Epidermal melanocyte (primary cell): ENCODE data around the gene TMC6.
"Not testable (repeated sequence)": the region's sequence is repeated elsewhere in the genome, so short reads cannot be mapped to it uniquely, and the experiment has no call there.

Experiments used
- DNase-seq: peaks from one replicate; pipeline ENCODE4 v3.0.0; 2011; ENCODE audit warnings: low spot score; ENCODE audit not compliant: insufficient read length

The TMC6 gene

DNA sequence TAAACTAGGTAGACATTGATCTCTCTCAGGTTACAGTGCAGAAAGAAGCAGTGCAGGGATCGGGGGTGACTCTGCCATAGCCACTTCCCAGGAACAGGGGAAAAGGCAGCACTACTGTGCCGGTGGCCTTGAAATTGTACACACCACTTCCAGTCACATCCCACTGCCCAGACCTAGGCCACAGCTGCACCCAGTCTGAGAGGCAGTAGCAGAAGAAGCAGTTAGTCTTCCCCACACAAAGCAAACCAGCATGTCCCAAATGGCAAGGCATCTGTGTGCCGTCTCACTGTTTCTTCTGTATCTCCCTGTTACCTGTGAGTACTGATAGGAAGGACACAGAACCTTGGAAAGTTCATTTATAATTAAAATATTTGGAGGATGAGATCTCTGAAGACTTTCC lies 47.0 kb downstream of the TMC6 start:
- no peak for DNase-seq

DNA sequence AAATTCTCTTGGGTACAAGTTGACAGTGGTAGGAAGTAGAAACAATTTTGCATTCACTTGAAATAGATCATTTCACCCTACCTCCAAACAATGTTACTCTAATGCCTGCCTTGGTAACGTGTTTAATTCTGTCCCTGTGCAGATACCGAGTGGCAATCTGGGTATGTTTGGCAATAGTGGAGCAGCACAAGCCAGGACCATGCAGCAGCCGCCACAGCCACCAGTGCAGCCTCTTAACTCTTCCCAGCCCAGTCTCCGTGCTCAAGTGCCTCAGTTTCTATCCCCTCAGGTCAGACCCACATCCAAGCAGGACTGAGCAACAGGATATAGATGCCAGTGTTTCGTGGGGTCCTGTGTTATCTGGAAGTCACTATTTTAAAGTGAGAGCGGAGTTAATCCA lies 49.3 kb downstream of the TMC6 start:
- DNase-seq, result no peak

DNA sequence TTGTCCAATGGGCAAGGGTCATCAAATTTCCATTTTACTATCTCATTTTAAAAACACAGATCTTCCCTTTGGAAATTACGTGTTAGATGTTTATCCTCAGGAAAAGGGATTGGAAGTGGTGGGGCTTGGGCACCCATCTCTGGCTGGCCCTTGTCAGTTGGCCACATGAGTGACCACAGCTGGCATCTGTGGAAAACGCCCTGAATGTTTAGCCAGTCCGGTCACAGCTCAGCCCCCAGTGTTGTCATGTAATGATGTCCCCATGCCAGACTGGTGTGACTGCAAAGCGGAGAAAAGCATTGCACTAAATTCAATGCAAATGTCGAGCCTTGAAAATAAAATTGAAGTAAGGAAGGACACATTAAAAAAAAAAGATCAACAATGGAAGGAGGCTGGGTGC lies 53.0 kb downstream of the TMC6 start:
- no peak for DNase-seq

DNA sequence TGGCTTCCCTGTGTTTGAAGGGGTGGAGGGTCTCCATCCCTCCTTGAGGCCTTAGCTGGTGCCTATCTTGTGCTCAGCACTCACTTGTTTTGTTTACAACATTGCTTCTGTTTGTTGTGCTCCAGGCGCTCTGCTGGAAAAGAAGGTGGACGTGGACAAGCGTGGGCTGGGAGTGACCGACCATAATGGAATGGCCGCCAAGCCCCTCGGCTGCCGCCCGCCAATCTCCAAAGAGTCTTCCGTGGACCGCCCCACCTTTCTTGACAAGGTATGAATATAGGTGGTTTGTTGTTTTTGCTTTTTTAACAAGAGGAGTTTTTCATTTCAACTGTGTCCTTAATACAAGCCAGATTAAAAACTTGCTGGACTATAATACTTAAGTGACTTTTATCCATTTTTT lies 53.5 kb downstream of the TMC6 start:
- DNase-seq, result no peak

DNA sequence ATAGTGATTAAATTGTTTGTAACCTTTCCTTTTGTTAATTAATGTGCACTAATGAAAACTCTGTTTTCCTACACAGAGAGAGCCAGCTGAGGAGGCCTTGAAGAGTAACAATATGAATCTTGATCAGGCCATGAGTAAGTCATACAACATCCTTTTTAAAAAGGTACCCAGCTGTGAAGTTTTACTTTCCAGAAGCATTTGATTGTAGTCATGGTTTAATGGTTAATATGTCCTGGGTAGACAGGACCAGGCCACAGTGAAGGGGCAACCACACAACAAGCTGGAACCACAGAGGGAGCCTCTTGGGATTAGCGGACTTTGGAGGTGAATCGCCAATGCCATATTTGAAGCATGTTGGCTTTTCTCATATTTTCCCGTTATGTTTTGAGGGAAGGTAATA lies 55.6 kb downstream of the TMC6 start:
- DNase-seq, result no peak

DNA sequence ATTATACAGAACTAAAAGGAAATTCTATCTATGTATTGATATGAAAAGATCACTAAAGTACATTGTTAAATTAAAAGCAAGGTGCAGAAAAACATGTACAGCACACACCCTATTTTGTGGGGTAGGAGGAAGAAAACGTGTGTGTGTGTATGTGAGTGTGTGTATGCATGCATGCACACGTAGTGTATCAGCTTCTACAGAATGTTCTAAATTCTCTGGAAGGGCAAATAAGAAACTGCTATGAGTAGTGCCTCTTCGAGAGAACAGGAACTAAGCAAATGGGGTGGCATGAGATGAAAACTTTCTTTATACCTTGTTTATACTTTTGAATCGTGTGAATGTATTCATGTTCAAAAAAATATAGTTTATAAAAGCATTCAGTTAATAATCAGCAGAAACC lies 58.9 kb downstream of the TMC6 start:
- no peak for DNase-seq

DNA sequence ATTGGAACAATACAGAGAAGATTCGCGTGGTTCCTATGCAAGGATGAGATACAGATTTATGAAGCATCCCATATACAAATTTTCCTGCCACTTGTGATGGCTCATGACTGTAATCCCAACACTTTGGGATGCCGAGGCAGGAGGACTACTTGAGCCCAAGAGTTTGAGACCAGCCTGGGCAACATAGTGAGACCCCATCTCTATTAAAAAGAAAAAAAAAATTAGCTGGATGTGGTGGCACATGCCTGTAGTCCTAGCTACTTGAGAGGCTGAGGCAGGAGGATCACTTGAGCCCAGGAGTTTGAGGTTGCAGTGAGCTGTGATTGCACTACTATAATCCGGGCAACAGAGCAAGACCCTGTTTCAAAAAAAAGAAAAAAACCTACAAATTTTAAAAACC lies 61.6 kb downstream of the TMC6 start:
- DNase-seq, result not testable (repeated sequence)

DNA sequence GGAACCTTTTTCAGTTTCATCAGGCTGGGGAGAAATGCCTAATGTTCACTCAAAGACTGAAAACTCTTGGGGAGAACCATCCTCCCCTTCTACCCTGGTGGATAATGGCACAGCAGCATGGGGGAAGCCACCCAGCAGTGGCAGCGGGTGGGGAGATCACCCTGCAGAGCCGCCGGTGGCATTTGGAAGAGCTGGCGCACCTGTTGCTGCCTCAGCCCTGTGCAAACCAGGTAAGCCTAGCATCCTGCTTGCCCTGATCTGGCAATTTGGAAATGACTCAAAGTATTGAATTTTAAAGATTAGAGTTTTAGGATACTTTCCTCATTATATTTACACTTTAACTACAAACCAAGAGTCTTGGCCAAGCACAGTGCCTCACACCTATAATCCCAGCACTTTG lies 63.8 kb downstream of the TMC6 start:
- no peak for DNase-seq

DNA sequence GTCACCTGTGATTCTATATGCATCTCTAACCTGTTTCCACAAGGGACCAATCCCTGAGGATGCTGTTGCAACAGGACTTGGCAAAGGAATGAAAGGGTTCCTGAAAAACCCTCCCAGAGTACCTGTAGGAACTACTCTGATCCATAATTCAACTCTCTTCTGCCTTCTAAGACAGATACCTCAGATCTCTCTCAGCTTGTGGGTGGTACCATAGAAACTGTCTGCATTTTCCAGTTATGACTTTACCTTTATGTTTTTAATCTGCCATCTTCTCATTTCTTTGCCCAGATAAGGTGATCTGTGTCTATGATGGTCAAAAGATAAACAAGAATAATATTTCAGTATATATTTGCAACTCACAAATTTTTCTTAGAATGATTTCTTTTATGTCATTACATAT lies 65.1 kb downstream of the TMC6 start:
- DNase-seq, result no peak

DNA sequence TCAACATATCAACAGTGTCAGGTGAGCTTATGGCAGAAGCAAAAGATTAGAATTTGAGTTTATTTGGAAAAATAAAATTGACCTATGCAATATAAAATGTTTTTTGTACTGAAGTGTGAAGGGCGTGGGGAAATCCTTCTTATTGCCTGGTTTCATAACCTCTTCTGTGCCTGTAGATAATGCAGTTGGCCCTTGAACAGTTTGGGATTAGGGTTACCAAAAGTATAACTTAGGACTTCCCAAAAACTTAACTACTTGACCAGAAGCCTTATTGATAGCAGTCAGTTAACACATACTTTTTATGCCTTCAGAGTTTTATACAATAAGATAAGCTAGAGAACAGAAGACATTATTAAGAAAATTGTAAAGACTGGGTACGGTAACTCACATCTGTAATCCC lies 66.0 kb downstream of the TMC6 start:
- DNase-seq, result no peak
